Mesendoderm (in vitro differentiated cells): ENCODE data around the gene SMC6.

Source experiments
- DNase-seq: peaks from one replicate; pipeline ENCODE4 v3.0.0; 2013
- H2AK5ac ChIP-seq: 2 replicates; pipeline ENCODE4 v1.6.1; 2013; ENCODE audit warnings: low read length, inconsistent platforms
- H2BK120ac ChIP-seq: 2 replicates; pipeline ENCODE4 v1.6.1; 2013; ENCODE audit warnings: low read depth, mild to moderate bottlenecking, low read length, moderate library complexity, mixed read lengths
- H2BK15ac ChIP-seq: replicated peaks from 2 replicates; pipeline ENCODE4 v1.6.1; 2013; ENCODE audit warnings: low read depth, mild to moderate bottlenecking, moderate library complexity
- H2BK5ac ChIP-seq: 2 replicates; pipeline ENCODE4 v1.6.1; 2013; ENCODE audit warnings: low read length, inconsistent platforms
- H3K18ac ChIP-seq: 2 replicates; pipeline ENCODE4 v1.6.1; 2013; ENCODE audit warnings: mild to moderate bottlenecking, low read length, mixed read lengths
- H3K23ac ChIP-seq: one replicate; pipeline ENCODE4 v1.6.1; 2013; ENCODE audit warnings: low read length
- H3K27ac ChIP-seq: 2 replicates; pipeline ENCODE4 v1.5.1; 2013; ENCODE audit warnings: low read depth, mild to moderate bottlenecking, inconsistent platforms, low read length, moderate library complexity
- H3K27me3 ChIP-seq: 2 replicates; pipeline ENCODE4 v1.6.1; 2013; ENCODE audit warnings: low read length, control low read depth, mild to moderate bottlenecking, inconsistent platforms; ENCODE audit not compliant: insufficient read depth, poor library complexity
- H3K36me3 ChIP-seq: 2 replicates; pipeline ENCODE4 v1.6.1; 2013; ENCODE audit warnings: low read length, inconsistent platforms; ENCODE audit not compliant: control insufficient read depth, insufficient read depth
- H3K4ac ChIP-seq: one replicate; pipeline ENCODE4 v1.6.1; 2013; ENCODE audit warnings: low read depth, mild to moderate bottlenecking, low read length, moderate library complexity
- H3K4me1 ChIP-seq: 2 replicates; pipeline ENCODE4 v1.6.1; 2013; ENCODE audit warnings: low read depth, low read length, inconsistent platforms; ENCODE audit not compliant: control insufficient read depth
- H3K4me2 ChIP-seq: 2 replicates; pipeline ENCODE4 v1.6.1; 2013; ENCODE audit warnings: low read length
- H3K4me3 ChIP-seq: 2 replicates; pipeline ENCODE4 v1.5.1; 2013; ENCODE audit warnings: mild to moderate bottlenecking, low read length
- H3K56ac ChIP-seq: one replicate; pipeline ENCODE4 v1.6.1; 2013; ENCODE audit warnings: low read length
- H3K79me1 ChIP-seq: 2 replicates; pipeline ENCODE4 v1.6.1; 2013; ENCODE audit warnings: low read length, inconsistent platforms
- H3K79me2 ChIP-seq: 2 replicates; pipeline ENCODE4 v1.6.1; 2013; ENCODE audit warnings: mild to moderate bottlenecking, low read length; ENCODE audit not compliant: control insufficient read depth, insufficient read depth
- H3K9ac ChIP-seq: 2 replicates; pipeline ENCODE4 v1.6.1; 2013; ENCODE audit warnings: low read length, inconsistent platforms
- H4K5ac ChIP-seq: one replicate; pipeline ENCODE4 v1.6.1; 2013; ENCODE audit warnings: low read length
- H4K8ac ChIP-seq: one replicate; pipeline ENCODE4 v1.6.1; 2013; ENCODE audit warnings: low read depth, mild to moderate bottlenecking, control low read depth, low read length, moderate library complexity
- whole genome bisulfite sequencing: extraction: QIAGEN DNeasy Blood & Tissue Kit; methylation state at CpG from one replicate; pipeline ENCODE4 v1.1.7; 2013; ENCODE audit warnings: low lambda C conversion rate, missing lambda C conversion rate; ENCODE audit not compliant: insufficient coverage; ENCODE audit errors: extremely low coverage; 5-methylcytosine and 5-hydroxymethylcytosine counted together

The SMC6 gene

GRCh38 chr2:17759805-17760204, 6.2 kb upstream of the SMC6 start:
- Histone ChIP-seq H3K9ac (no peak overlapping the region), H3K56ac (no peak overlapping the region), H3K23ac (no peak overlapping the region), H2BK5ac (no peak overlapping the region), H3K79me1 (no peaks in the 10 kb centered on the region), H2BK15ac (no peak overlapping the region), H3K18ac (no peak overlapping the region), H3K36me3 (no peaks in the 10 kb centered on the region), H3K27ac (no peak overlapping the region), H3K27me3 (no peaks in the 10 kb centered on the region), H4K5ac (no peak overlapping the region), H4K8ac (no peak overlapping the region), H3K79me2 (peaks cover 16% of the 10 kb centered on the region), H3K4me1 (no peaks in the 10 kb centered on the region), H3K4ac (no peak overlapping the region), H2AK5ac (no peak overlapping the region), H2BK120ac (no peak overlapping the region), H3K4me2 (no peak overlapping the region), H3K4me3 (no peak overlapping the region)
- WGBS: no CpG with 5 or more reads among the region's 2 CpGs
- DNase-seq: no peak

- Histone ChIP-seq H2BK120ac (no peak overlapping the region), H3K79me1 (no peaks in the 10 kb centered on the region), H3K18ac (no peak overlapping the region), H3K27ac (no peak overlapping the region), H4K5ac (no peak overlapping the region), H4K8ac (no peak overlapping the region), H3K79me2 (peaks cover 22% of the 10 kb centered on the region), H3K4me3 (no peak overlapping the region), H2BK5ac (no peak overlapping the region), H2AK5ac (no peak overlapping the region), H3K4ac (no peak overlapping the region), H3K36me3 (no peaks in the 10 kb centered on the region), H3K4me1 (no peaks in the 10 kb centered on the region), H3K27me3 (no peaks in the 10 kb centered on the region), H3K9ac (no peak overlapping the region), H3K56ac (no peak overlapping the region), H3K23ac (no peak overlapping the region), H2BK15ac (no peak overlapping the region), H3K4me2 (no peak overlapping the region)
- DNase-seq: no peak
- no CpG with 5 or more reads among the region's 3 CpGs for WGBS
These were observed 4.5 kb upstream of the SMC6 start for GRCh38 chr2:17758118-17758517.

GRCh38 chr2:17757321-17757720, 3.7 kb upstream of the SMC6 start:
- Histone ChIP-seq H3K18ac (no peak overlapping the region), H2BK15ac (no peak overlapping the region), H3K27ac (no peak overlapping the region), H3K27me3 (no peaks in the 10 kb centered on the region), H3K4me2 (no peak overlapping the region), H3K79me2 (peaks cover 27% of the 10 kb centered on the region), H4K8ac (no peak overlapping the region), H3K4ac (no peak overlapping the region), H3K79me1 (no peaks in the 10 kb centered on the region), H3K36me3 (no peaks in the 10 kb centered on the region), H4K5ac (no peak overlapping the region), H2BK5ac (no peak overlapping the region), H3K56ac (no peak overlapping the region), H2AK5ac (no peak overlapping the region), H3K4me3 (no peak overlapping the region), H3K4me1 (no peaks in the 10 kb centered on the region), H2BK120ac (no peak overlapping the region), H3K23ac (no peak overlapping the region), H3K9ac (no peak overlapping the region)
- no peak for DNase-seq
- WGBS: no CpG with 5 or more reads among the region's 2 CpGs

GRCh38 chr2:17756668-17757067, 3.1 kb upstream of the SMC6 start:
- no peak for DNase-seq
- Histone ChIP-seq H2BK5ac (no peak overlapping the region), H3K4me2 (no peak overlapping the region), H2AK5ac (no peak overlapping the region), H2BK15ac (no peak overlapping the region), H3K4ac (no peak overlapping the region), H3K18ac (no peak overlapping the region), H3K4me1 (no peaks in the 10 kb centered on the region), H3K9ac (no peak overlapping the region), H3K79me1 (no peaks in the 10 kb centered on the region), H4K8ac (no peak overlapping the region), H3K56ac (no peak overlapping the region), H3K79me2 (peaks cover 31% of the 10 kb centered on the region), H3K27ac (no peak overlapping the region), H3K27me3 (no peaks in the 10 kb centered on the region), H3K36me3 (no peaks in the 10 kb centered on the region), H3K4me3 (no peak overlapping the region), H2BK120ac (no peak overlapping the region), H3K23ac (no peak overlapping the region), H4K5ac (no peak overlapping the region)
- no CpG with 5 or more reads among the region's 6 CpGs for WGBS

- H3K4me3 ChIP-seq: peak overlapping the region; percentile 68
- H3K9ac ChIP-seq: peak overlapping the region; percentile 92
- no peak overlapping the region for H4K8ac ChIP-seq
- no peak overlapping the region for H3K23ac ChIP-seq
- H3K79me1 ChIP-seq: no peaks in the 10 kb centered on the region
- peak overlapping the region; percentile 94 for H3K56ac ChIP-seq
- no peaks in the 10 kb centered on the region for H3K27me3 ChIP-seq
- WGBS: no CpG with 5 or more reads among the region's 8 CpGs
- H2AK5ac ChIP-seq: no peak overlapping the region
- no peaks in the 10 kb centered on the region for H3K36me3 ChIP-seq
- H3K79me2 ChIP-seq: peaks cover 38% of the 10 kb centered on the region
- H3K4ac ChIP-seq: no peak overlapping the region
- H3K27ac ChIP-seq: no peak overlapping the region
- H2BK5ac ChIP-seq: no peak overlapping the region
- H3K18ac ChIP-seq: no peak overlapping the region
- H2BK120ac ChIP-seq: no peak overlapping the region
- peak overlapping the region; percentile 69 for H3K4me2 ChIP-seq
- H2BK15ac ChIP-seq: no peak overlapping the region
- H3K4me1 ChIP-seq: no peaks in the 10 kb centered on the region
- no peak overlapping the region for H4K5ac ChIP-seq
- DNase-seq: peak; percentile 19
These were observed 1.3 kb upstream of the SMC6 start for GRCh38 chr2:17754773-17755425.
